Rectal smooth muscle tissue (tissue), 1 donor: ENCODE results near the gene AHRR.
"Not testable (repeated sequence)": the region's sequence is repeated elsewhere in the genome, so short reads cannot be mapped to it uniquely, and the experiment has no call there.

Source experiments
- H3K27ac ChIP-seq: one replicate; pipeline ENCODE4 v1.7.0; 2013; ENCODE audit warnings: low read depth, low read length, inconsistent platforms
- H3K27me3 ChIP-seq: one replicate; pipeline ENCODE4 v1.7.0; 2013; ENCODE audit warnings: low read length; ENCODE audit not compliant: control insufficient read depth, insufficient read depth
- H3K36me3 ChIP-seq: one replicate; pipeline ENCODE4 v1.7.0; 2013; ENCODE audit warnings: low read length; ENCODE audit not compliant: control insufficient read depth, insufficient read depth
- H3K4me1 ChIP-seq: one replicate; pipeline ENCODE4 v1.7.0; 2013; ENCODE audit warnings: low read length; ENCODE audit not compliant: control insufficient read depth, insufficient read depth
- H3K4me3 ChIP-seq: one replicate; pipeline ENCODE4 v1.7.0; 2013; ENCODE audit warnings: low read length
- H3K9ac ChIP-seq: one replicate; pipeline ENCODE4 v1.7.0; 2013; ENCODE audit warnings: low read length

The AHRR gene

GRCh38 chr5:369869-370236 is 48.3 kb downstream of the AHRR start:
- H3K4me1 ChIP-seq = not testable (repeated sequence)

GRCh38 chr5:370311-370958 is 48.9 kb downstream of the AHRR start:
- Histone ChIP-seq H3K4me3 (no peak overlapping the region), H3K4me1 (no peaks in the 10 kb centered on the region), H3K27me3 (peaks cover 5% of the 10 kb centered on the region), H3K27ac (no peak overlapping the region), H3K36me3 (no peaks in the 10 kb centered on the region), H3K9ac (no peak overlapping the region)

More at GRCh38 chr5:369869-370236, 48.3 kb downstream of the AHRR start:
- not testable (repeated sequence) for H3K27me3 ChIP-seq, H3K9ac ChIP-seq, H3K27ac ChIP-seq, H3K36me3 ChIP-seq, H3K4me3 ChIP-seq

- Histone ChIP-seq H3K27me3 (peaks cover 5% of the 10 kb centered on the region), H3K27ac (no peak overlapping the region), H3K36me3 (no peaks in the 10 kb centered on the region), H3K9ac (no peak overlapping the region), H3K4me3 (no peak overlapping the region), H3K4me1 (no peaks in the 10 kb centered on the region)
Measured at GRCh38 chr5:370959-371810, 49.7 kb downstream of the AHRR start.

GRCh38 chr5:371811-372555 is 50.5 kb downstream of the AHRR start:
- H3K9ac ChIP-seq = no peak overlapping the region
- peaks cover 5% of the 10 kb centered on the region for H3K27me3 ChIP-seq
- H3K36me3 ChIP-seq = no peaks in the 10 kb centered on the region
- no peak overlapping the region for H3K4me3 ChIP-seq
- no peak overlapping the region for H3K27ac ChIP-seq
- H3K4me1 ChIP-seq = no peaks in the 10 kb centered on the region

- H3K9ac ChIP-seq = no peak overlapping the region
- H3K4me3 ChIP-seq = no peak overlapping the region
- no peak overlapping the region for H3K27ac ChIP-seq
- H3K4me1 ChIP-seq = no peaks in the 10 kb centered on the region
- peaks cover 5% of the 10 kb centered on the region for H3K27me3 ChIP-seq
- no peaks in the 10 kb centered on the region for H3K36me3 ChIP-seq
Measured at GRCh38 chr5:372556-372995, 51.1 kb downstream of the AHRR start.

- H3K36me3 ChIP-seq = no peaks in the 10 kb centered on the region
- H3K4me3 ChIP-seq = peak overlapping the region; percentile 13
- peaks cover 5% of the 10 kb centered on the region for H3K27me3 ChIP-seq
- no peak overlapping the region for H3K27ac ChIP-seq
- no peaks in the 10 kb centered on the region for H3K4me1 ChIP-seq
- H3K9ac ChIP-seq = no peak overlapping the region
Measured at GRCh38 chr5:372996-373709, 51.6 kb downstream of the AHRR start.

GRCh38 chr5:373710-374602 is 52.4 kb downstream of the AHRR start:
- Histone ChIP-seq H3K27me3 (peaks cover 5% of the 10 kb centered on the region), H3K27ac (no peak overlapping the region), H3K4me3 (peak overlapping the region; percentile 52), H3K4me1 (no peaks in the 10 kb centered on the region), H3K36me3 (no peaks in the 10 kb centered on the region), H3K9ac (no peak overlapping the region)

- H3K36me3 ChIP-seq = no peaks in the 10 kb centered on the region
- H3K27ac ChIP-seq = no peak overlapping the region
- H3K27me3 ChIP-seq = peaks cover 5% of the 10 kb centered on the region
- peak overlapping the region; percentile 52 for H3K4me3 ChIP-seq
- no peaks in the 10 kb centered on the region for H3K4me1 ChIP-seq
- no peak overlapping the region for H3K9ac ChIP-seq
Measured at GRCh38 chr5:374631-375335, 53.3 kb downstream of the AHRR start.

- Histone ChIP-seq H3K9ac (no peak overlapping the region), H3K27me3 (peaks cover 5% of the 10 kb centered on the region), H3K27ac (no peak overlapping the region), H3K4me1 (no peaks in the 10 kb centered on the region), H3K36me3 (no peaks in the 10 kb centered on the region), H3K4me3 (no peak overlapping the region)
Measured at GRCh38 chr5:375336-375920, 53.9 kb downstream of the AHRR start.

GRCh38 chr5:375921-376798 is 54.6 kb downstream of the AHRR start:
- peaks cover 5% of the 10 kb centered on the region for H3K27me3 ChIP-seq
- H3K4me1 ChIP-seq = no peaks in the 10 kb centered on the region
- no peak overlapping the region for H3K27ac ChIP-seq
- H3K9ac ChIP-seq = no peak overlapping the region
- no peaks in the 10 kb centered on the region for H3K36me3 ChIP-seq
- no peak overlapping the region for H3K4me3 ChIP-seq
